HG03064 (cell line): ENCODE results near the gene ASTN1.

Experiments used
- ATAC-seq: cut with Tn5 transposase; IDR thresholded peaks from one replicate; pipeline ENCODE4 v1.9.1; 2021; ENCODE audit warnings: low read depth; ENCODE audit not compliant: unreplicated experiment

The ASTN1 gene

GRCh38 chr1:176996456-176997090 is 167.9 kb downstream of the ASTN1 start:
- ATAC-seq = no peak

GRCh38 chr1:176994931-176995596 is 169.4 kb downstream of the ASTN1 start:
- no peak for ATAC-seq

- no peak for ATAC-seq
Measured at GRCh38 chr1:176993587-176993986, 170.9 kb downstream of the ASTN1 start.

GRCh38 chr1:176989754-176990153 is 174.8 kb downstream of the ASTN1 start:
- no peak for ATAC-seq

GRCh38 chr1:176989023-176989422 is 175.5 kb downstream of the ASTN1 start:
- no peak for ATAC-seq

DNA sequence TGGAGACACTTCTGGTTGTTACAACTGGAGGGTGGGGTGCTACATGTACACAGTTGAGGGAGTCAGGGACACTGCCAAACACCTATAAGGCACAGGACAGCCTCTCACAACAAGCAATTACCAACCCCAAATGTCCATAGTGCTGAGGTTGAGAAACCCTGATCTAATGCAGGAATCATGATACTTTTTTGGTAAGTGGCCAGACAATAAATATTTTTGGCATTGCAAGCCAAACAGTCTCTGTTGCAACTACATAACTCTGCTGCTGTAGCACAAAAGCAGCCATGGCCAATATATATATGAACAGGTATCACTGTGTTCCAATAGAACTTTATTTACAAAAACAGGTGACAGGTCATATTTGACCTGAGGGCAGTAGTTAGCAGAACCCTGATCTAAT is 177.5 kb downstream of the ASTN1 start:
- no peak for ATAC-seq

DNA sequence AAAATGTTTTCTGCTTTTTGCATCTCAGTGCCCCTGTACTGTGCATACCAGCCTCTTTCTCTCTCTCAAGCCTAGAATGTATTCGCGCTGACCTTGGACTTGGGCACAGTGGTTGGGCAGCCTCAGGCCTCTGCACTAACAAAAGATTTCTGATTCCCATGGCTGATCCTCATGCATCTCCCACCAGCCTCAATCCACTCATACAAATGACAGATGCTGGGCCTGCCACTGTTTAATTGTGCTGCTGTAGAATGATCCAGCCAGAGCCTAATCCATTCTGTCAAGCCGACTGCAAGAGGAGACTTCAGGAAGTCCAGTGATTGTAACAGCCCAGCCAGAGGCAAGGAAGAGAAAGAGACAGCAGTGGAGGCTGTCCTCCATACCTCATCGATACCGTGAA is 180.8 kb downstream of the ASTN1 start:
- no peak for ATAC-seq

DNA sequence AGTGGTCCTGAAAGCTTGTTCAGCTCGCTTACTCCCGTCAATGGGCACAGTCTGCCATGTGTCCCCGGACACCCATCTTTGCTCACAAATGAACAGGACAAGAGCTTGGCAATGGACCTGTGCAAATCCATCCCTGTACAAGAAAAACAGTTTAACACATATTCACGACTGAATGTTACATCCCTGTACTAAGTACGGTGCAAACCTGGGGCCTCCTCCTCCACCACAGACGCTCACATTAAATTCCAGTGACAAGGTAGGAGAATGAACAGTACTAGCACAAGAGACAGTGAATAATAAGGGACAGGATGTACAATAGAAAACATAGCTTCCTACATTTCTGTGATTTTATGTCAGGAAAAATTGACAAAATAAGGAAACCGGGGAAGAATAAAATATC is 187.7 kb downstream of the ASTN1 start:
- ATAC-seq = no peak

- ATAC-seq = no peak
Measured at GRCh38 chr1:176976225-176976624, 188.3 kb downstream of the ASTN1 start.

DNA sequence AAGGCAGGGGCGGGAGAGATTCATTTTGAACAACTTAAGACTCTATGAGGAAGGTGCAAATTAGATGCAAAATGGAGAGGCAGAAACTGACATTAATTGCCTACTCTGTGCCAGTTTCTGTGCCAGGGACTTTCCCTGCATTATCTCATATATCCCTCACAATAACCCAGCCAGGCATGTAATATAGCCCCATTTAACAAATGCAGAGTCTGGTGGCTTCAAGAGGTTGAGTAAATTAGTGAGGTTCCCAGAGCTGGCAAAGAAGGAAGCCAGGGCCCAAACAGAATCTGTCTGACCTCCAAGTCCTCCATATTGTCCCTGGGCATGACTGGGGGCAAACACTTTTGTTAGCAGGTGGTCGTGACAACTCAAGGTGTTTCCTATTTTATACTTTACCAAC is 199.8 kb downstream of the ASTN1 start:
- ATAC-seq = no peak

- ATAC-seq = no peak
Measured at GRCh38 chr1:176963181-176963580, 201.3 kb downstream of the ASTN1 start.

DNA sequence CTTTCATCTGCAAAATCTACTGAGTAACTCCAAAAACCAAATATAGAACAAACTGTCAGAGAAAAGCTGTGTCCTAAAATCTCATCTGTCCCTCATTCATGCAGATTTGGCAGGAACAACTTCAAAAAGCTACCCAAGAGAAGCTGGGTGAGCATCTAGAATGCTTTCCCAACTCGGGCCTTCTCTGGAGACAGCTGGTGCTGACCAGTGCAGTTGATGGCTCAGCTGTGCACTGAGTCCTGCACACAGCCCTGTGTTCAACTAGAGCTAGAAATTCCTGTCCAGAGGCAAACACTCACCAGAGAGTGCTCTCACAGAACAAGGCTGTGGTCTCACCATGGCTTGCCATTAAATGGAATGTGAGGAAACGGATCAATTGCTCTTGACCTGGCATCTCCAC is 202.8 kb downstream of the ASTN1 start:
- ATAC-seq = no peak

GRCh38 chr1:176959191-176959820 is 205.2 kb downstream of the ASTN1 start:
- ATAC-seq = no peak

GRCh38 chr1:176957603-176958002 is 206.9 kb downstream of the ASTN1 start:
- ATAC-seq = no peak

- ATAC-seq = no peak
Measured at GRCh38 chr1:176954242-176954641, 210.3 kb downstream of the ASTN1 start.

GRCh38 chr1:176950736-176951324 is 213.7 kb downstream of the ASTN1 start:
- no peak for ATAC-seq

DNA sequence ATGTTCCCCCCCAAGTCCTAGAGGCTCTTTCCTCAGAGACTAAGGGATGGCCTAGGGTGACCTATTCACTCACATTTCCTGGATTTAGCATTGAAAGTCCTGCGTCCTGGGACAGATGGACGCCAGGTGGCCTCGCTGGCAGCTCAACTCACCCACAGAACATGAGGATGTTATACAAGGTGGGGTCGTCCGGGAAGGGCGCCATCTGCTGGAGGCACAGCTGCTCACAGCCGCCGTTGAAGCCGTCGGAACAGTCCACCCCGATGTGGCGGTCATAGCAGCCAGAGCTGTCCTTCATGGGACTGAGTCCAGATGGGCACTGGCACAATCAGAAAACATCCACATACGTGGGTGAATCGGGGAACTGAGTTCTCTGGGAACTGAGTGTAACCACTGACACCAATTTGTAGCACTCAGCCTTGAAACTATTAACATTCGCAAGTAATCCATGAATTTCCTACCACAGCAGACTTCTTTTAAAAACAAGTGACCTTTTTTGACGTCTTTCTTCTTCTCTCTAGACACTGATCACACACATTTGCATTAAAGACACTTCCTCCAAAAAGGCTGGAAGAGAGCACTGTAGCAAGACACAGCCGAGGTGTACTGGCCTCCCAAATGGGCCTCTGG is 215.4 kb downstream of the ASTN1 start:
- no peak for ATAC-seq

DNA sequence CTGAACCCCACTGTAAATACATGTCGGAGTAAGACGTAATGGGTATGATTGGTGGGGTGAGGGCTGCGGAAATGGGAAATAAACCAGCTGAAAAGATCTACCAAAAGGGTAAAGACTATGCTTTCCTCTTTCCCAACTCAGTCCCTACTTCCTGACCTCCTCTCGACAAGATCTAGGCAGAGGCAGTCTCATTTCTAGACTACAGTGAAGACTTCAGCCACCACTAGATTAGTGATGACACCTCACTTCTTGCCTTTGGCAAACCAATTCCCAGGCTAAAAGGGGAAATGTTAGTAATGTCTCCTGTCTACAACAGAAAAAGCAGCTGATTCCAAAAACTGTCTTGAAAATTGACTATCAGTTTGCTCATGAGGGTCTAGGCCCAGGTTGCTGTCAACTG is 219.9 kb downstream of the ASTN1 start:
- ATAC-seq = no peak

DNA sequence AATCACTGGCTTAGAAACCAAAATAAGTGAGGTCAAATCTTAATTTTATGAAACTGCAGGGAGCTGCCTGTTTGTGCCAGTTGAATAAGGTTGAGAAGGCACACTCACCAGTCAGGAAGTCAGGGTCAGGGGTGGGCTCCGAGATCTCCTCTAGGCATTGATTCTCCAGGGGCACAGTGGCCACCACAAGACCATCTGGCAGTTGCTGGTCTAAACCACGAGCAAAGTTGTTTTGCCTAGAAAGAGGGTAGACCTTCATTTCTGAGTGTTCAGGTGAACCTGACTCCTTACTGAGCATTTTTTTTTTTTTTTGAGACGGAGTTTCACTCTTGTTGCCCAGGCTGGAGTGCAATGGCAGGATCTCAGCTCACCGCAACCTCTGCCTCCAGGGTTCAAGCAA is 220.7 kb downstream of the ASTN1 start:
- ATAC-seq = no peak

GRCh38 chr1:176942346-176942745 is 222.2 kb downstream of the ASTN1 start:
- no peak for ATAC-seq

- no peak for ATAC-seq
Measured at GRCh38 chr1:176939993-176940392, 224.5 kb downstream of the ASTN1 start.
